HEK293 (cell line): ENCODE data around the gene SOX5.
"Not testable (repeated sequence)": the region's sequence is repeated elsewhere in the genome, so short reads cannot be mapped to it uniquely, and the experiment has no call there.

Source experiments
- CTCF ChIA-PET: fragments of 350-600 bp; formaldehyde crosslinking; extraction: SDS; loops from one replicate; lab custom pipeline; 2021; ENCODE audit warnings: antibody characterized with exemption; lab: Yijun Ruan, JAX
- POLR2A ChIA-PET: fragments of 300-600 bp; formaldehyde crosslinking; extraction: SDS; loops from one replicate; lab custom pipeline; 2020; ENCODE audit warnings: antibody characterized with exemption, inconsistent platforms; lab: Yijun Ruan, JAX
- H3K27ac ChIP-seq: fragments of 200-500 bp; sonication (Bioruptor generic); 2 replicates; pipeline ENCODE4 v1.5.1; 2014; ENCODE audit warnings: low read depth, low read length, control low read depth, inconsistent platforms; ENCODE audit errors: extremely low read depth
- H3K36me3 ChIP-seq, 2 experiments: fragments of 200-500 bp in 1 of 2; sonication (Bioruptor generic) in 1 of 2; 1 replicate in 1 of 2; 2 replicates in 1 of 2; pipeline ENCODE4 v1.5.1; 2014 to 2017; ENCODE audit warnings: inconsistent platforms in 2 of 2, low read length in 2 of 2; ENCODE audit not compliant: control insufficient read depth in 2 of 2, insufficient read depth in 1 of 2
- H3K4me1 ChIP-seq: fragments of 200-500 bp; sonication (Bioruptor generic); 2 replicates; pipeline ENCODE4 v1.5.1; 2014; ENCODE audit warnings: mild to moderate bottlenecking, low read length, inconsistent platforms; ENCODE audit not compliant: control insufficient read depth, insufficient read depth
- H3K4me3 ChIP-seq: 2 replicates; pipeline ENCODE4 v1.5.1; 2011; ENCODE audit warnings: low read depth, mild to moderate bottlenecking, control low read depth, low read length, moderate library complexity
- H3K9me3 ChIP-seq: fragments of 200-500 bp; sonication (Bioruptor generic); 2 replicates; pipeline ENCODE4 v1.5.1; 2014; ENCODE audit warnings: low read depth, low read length, inconsistent platforms; ENCODE audit not compliant: control insufficient read depth, insufficient read depth
- PRDM2 ChIP-seq: fragments of 450-650 bp; formaldehyde crosslinking; IDR thresholded peaks from 2 replicates; pipeline ENCODE4 v1.5.1; 2016; ENCODE audit warnings: missing biosample characterization, missing genetic modification characterization, borderline replicate concordance
- YY2 ChIP-seq: fragments of 450-650 bp; formaldehyde crosslinking; IDR thresholded peaks from 2 replicates; pipeline ENCODE4 v1.5.1; 2016; ENCODE audit warnings: missing biosample characterization, missing genetic modification characterization
- ZBTB1 ChIP-seq: fragments of 450-650 bp; formaldehyde crosslinking; IDR thresholded peaks from 2 replicates; pipeline ENCODE4 v1.5.1; 2016; ENCODE audit warnings: missing biosample characterization, missing genetic modification characterization
- ZEB2 ChIP-seq: fragments of 450-650 bp; formaldehyde crosslinking; IDR thresholded peaks from 2 replicates; pipeline ENCODE4 v1.5.1; 2016; ENCODE audit warnings: missing biosample characterization, missing genetic modification characterization
- ZNF146 ChIP-seq: fragments of 450-650 bp; formaldehyde crosslinking; IDR thresholded peaks from 2 replicates; pipeline ENCODE4 v1.5.1; 2016; ENCODE audit warnings: missing biosample characterization, missing genetic modification characterization
- ZNF280D ChIP-seq: fragments of 450-650 bp; formaldehyde crosslinking; IDR thresholded peaks from 2 replicates; pipeline ENCODE4 v1.5.1; 2016; ENCODE audit warnings: missing biosample characterization, missing genetic modification characterization
- ZNF449 ChIP-seq: fragments of 450-650 bp; formaldehyde crosslinking; IDR thresholded peaks from 2 replicates; pipeline ENCODE4 v1.5.1; 2017; ENCODE audit warnings: missing biosample characterization, mild to moderate bottlenecking, missing genetic modification characterization, moderate library complexity
- ZNF561 ChIP-seq: fragments of 450-650 bp; IDR thresholded peaks from 2 replicates; pipeline ENCODE4 v1.5.1; 2018; ENCODE audit warnings: missing biosample characterization, missing genetic modification characterization, borderline replicate concordance
- ZNF639 ChIP-seq: fragments of 450-650 bp; formaldehyde crosslinking; IDR thresholded peaks from 2 replicates; pipeline ENCODE4 v1.5.1; 2016; ENCODE audit warnings: missing biosample characterization, missing genetic modification characterization
- ZNF704 ChIP-seq: fragments of 450-650 bp; formaldehyde crosslinking; IDR thresholded peaks from 2 replicates; pipeline ENCODE4 v1.5.1; 2016; ENCODE audit warnings: missing biosample characterization, missing genetic modification characterization
- ZNF837 ChIP-seq: fragments of 450-650 bp; formaldehyde crosslinking; IDR thresholded peaks from 2 replicates; pipeline ENCODE4 v1.5.1; 2016; ENCODE audit warnings: missing biosample characterization, missing genetic modification characterization
- ZSCAN5A ChIP-seq: fragments of 450-650 bp; formaldehyde crosslinking; IDR thresholded peaks from 2 replicates; pipeline ENCODE4 v1.5.1; 2016; ENCODE audit warnings: missing biosample characterization, missing genetic modification characterization

Gene SOX5

GRCh38 chr12:23710361-23710760 is 239.1 kb downstream of the SOX5 start:
- H3K36me3 ChIP-seq, POLR2A ChIA-PET, H3K27ac ChIP-seq, H3K4me3 ChIP-seq, CTCF ChIA-PET, H3K4me1 ChIP-seq, H3K9me3 ChIP-seq: not testable (repeated sequence)
- TF ChIP-seq ZNF146 (tag by site-specific recombination), result peak; percentile 89
- TF ChIP-seq ZNF280D (tag by site-specific recombination), result 0 out of 2 replicates have a peak, but pooled peaks have one; percentile 58

GRCh38 chr12:23708185-23708837 is 241.2 kb downstream of the SOX5 start:
- CTCF ChIA-PET, result no interaction called here
- Histone ChIP-seq H3K4me3 (no peak overlapping the region), H3K9me3 (no peaks in the 10 kb centered on the region), H3K4me1 (no peaks in the 10 kb centered on the region), H3K36me3 (no peaks in the 10 kb centered on the region), H3K27ac (no peak overlapping the region)
- POLR2A ChIA-PET, result no interaction called here
- TF ChIP-seq PRDM2 (tag by site-specific recombination), result no peak
- no peak for TF ChIP-seq YY2 (tag by site-specific recombination)
- no peak for TF ChIP-seq ZNF704
- TF ChIP-seq ZBTB1 (tag by site-specific recombination), result no peak
- no peak for TF ChIP-seq ZNF837 (tag by site-specific recombination)
- TF ChIP-seq ZNF449 (tag by site-specific recombination), result no peak

- POLR2A ChIA-PET, result no interaction called here
- Histone ChIP-seq H3K4me3 (no peak overlapping the region), H3K27ac (no peak overlapping the region), H3K4me1 (no peaks in the 10 kb centered on the region), H3K36me3 (no peaks in the 10 kb centered on the region), H3K9me3 (no peaks in the 10 kb centered on the region)
- CTCF ChIA-PET, result no interaction called here
- no peak for TF ChIP-seq ZNF639 (tag by site-specific recombination)
- no peak for TF ChIP-seq ZNF561 (tag by site-specific recombination)
- no peak for TF ChIP-seq ZEB2 (tag by site-specific recombination)
- TF ChIP-seq ZSCAN5A (tag by site-specific recombination), result no peak
These were observed 242.2 kb downstream of the SOX5 start for GRCh38 chr12:23707270-23707669.
